Right renal pelvis (tissue), 4 donors: ENCODE results near the gene CYFIP2. TPM values are rescaled to one million over a fixed set of nuclear protein-coding genes. Genes with fewer than 3 reads are reported as not detected.
A peak's percentile ranks its signal among the peaks of the same experiment; 100 is the strongest.
"Not testable (repeated sequence)": the region's sequence is repeated elsewhere in the genome, so short reads cannot be mapped to it uniquely, and the experiment has no call there.

Experiments
- DNase-seq, 4 donors: peaks; one replicate each; pipeline ENCODE4 v3.0.0-alpha.2; 2013; ENCODE audit warnings: low read depth in 4 of 4, low spot score in 3 of 4, missing footprints in 1 of 4
- polyA plus RNA-seq, 4 donors: library from polyadenylated mRNA; unstranded; fragments of 120-200 nt; gene quantifications; one replicate each; pipeline ENCODE4 v1.2.1, GENCODE V29; 2013; ENCODE audit not compliant: insufficient read length in 4 of 4

The CYFIP2 gene
- polyA plus RNA-seq, 4 donors = 106 to 149 (median 120) TPM

- DNase-seq = no peak
Observed at GRCh38 chr5:157382996-157383800, 117.3 kb downstream of the CYFIP2 start.

- no peak for DNase-seq
Observed at GRCh38 chr5:157384971-157385709, 119.2 kb downstream of the CYFIP2 start.

GRCh38 chr5:157387041-157387563 is 121.2 kb downstream of the CYFIP2 start:
- no peak for DNase-seq

GRCh38 chr5:157387683-157388093 is 121.8 kb downstream of the CYFIP2 start:
- no peak for DNase-seq

GRCh38 chr5:157388111-157388710 is 122.3 kb downstream of the CYFIP2 start:
- DNase-seq = no peak

- no peak for DNase-seq
Observed at GRCh38 chr5:157389103-157389502, 123.2 kb downstream of the CYFIP2 start.

GRCh38 chr5:157390133-157390532 is 124.2 kb downstream of the CYFIP2 start:
- no peak for DNase-seq

GRCh38 chr5:157390551-157391297 is 124.8 kb downstream of the CYFIP2 start:
- no peak for DNase-seq

GRCh38 chr5:157398305-157398704 is 132.4 kb downstream of the CYFIP2 start:
- DNase-seq = no peak

- no peak for DNase-seq
Observed at GRCh38 chr5:157400741-157401495, 135.0 kb downstream of the CYFIP2 start.

GRCh38 chr5:157415838-157416237 is 149.9 kb downstream of the CYFIP2 start:
- no peak for DNase-seq

GRCh38 chr5:157419521-157419920 is 153.6 kb downstream of the CYFIP2 start:
- not testable (repeated sequence) for DNase-seq

- DNase-seq = not testable (repeated sequence)
Observed at GRCh38 chr5:157429920-157430319, 164.0 kb downstream of the CYFIP2 start.

GRCh38 chr5:157431544-157432200 is 165.7 kb downstream of the CYFIP2 start:
- DNase-seq = peak in 1 of 4 donors; percentile 28

GRCh38 chr5:157434096-157434495 is 168.2 kb downstream of the CYFIP2 start:
- no peak for DNase-seq

- no peak for DNase-seq
Observed at GRCh38 chr5:157443041-157443549, 177.2 kb downstream of the CYFIP2 start.

- no peak for DNase-seq
Observed at GRCh38 chr5:157444224-157444623, 178.3 kb downstream of the CYFIP2 start.
